Testis (tissue), 2 donors: ENCODE data around the gene THAP8.

Source experiments
- POLR2A ChIP-seq: fragments of 450-650 bp; IDR thresholded peaks from one replicate; pipeline ENCODE4 v1.6.1; 2017; ENCODE audit warnings: antibody characterized with exemption, mild to moderate bottlenecking, moderate library complexity
- TF ChIP-seq, protein P1 (sequence below), 3 experiments: fragments of 450-650 bp in 2 of 3; fragments of 200-600 bp in 1 of 3; sonication (generic) in 1 of 3; IDR thresholded peaks; one replicate each; pipeline ENCODE4 v1.5.1; 2016 to 2019; ENCODE audit warnings: antibody characterized with exemption in 3 of 3, mild to moderate bottlenecking in 2 of 3, moderate library complexity in 1 of 3

DNA sequence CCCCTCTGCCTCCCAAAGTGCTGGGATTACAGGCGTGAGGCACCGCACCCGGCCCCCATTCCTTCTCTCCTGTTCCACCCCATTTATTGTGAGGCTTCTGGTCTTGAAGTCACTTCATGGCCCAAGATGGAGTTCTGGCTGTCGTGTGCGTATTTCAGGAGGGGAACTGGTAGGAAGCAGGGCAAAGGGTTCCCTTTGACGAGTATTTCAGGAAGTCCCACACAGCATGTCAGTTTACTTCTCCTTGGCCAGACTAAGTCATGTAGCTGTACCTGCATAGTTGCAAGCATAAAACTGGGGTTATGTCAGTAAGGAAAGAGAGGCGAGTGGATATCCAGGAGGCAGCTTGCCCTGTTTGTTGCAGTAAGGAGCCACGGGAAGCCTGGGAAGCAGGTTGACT, 10.7 kb upstream of the THAP8 start:
- TF ChIP-seq, protein P1, sequence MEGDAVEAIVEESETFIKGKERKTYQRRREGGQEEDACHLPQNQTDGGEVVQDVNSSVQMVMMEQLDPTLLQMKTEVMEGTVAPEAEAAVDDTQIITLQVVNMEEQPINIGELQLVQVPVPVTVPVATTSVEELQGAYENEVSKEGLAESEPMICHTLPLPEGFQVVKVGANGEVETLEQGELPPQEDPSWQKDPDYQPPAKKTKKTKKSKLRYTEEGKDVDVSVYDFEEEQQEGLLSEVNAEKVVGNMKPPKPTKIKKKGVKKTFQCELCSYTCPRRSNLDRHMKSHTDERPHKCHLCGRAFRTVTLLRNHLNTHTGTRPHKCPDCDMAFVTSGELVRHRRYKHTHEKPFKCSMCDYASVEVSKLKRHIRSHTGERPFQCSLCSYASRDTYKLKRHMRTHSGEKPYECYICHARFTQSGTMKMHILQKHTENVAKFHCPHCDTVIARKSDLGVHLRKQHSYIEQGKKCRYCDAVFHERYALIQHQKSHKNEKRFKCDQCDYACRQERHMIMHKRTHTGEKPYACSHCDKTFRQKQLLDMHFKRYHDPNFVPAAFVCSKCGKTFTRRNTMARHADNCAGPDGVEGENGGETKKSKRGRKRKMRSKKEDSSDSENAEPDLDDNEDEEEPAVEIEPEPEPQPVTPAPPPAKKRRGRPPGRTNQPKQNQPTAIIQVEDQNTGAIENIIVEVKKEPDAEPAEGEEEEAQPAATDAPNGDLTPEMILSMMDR (IDR thresholded peaks at IDR 0.05) = no peak
- no peak for TF ChIP-seq POLR2A
